ENCODE measurements around the gene HCFC1. TPM values are rescaled to one million over a fixed set of nuclear protein-coding genes. Genes with fewer than 3 reads are reported as not detected.

HCFC1 gene
- total RNA-seq, 1 experiment from 2014 or later: 137 TPM

GRCh38 chrX:153932220-153932915 is 39.2 kb downstream of the HCFC1 start:
- H3K4me1 ChIP-seq (ENCODE audit: insufficient read depth, low read length, poor library complexity, severe bottlenecking): no peaks in the 10 kb centered on the region
- H3K4me3 ChIP-seq (ENCODE audit: low read depth, low read length, poor library complexity, severe bottlenecking): no peak overlapping the region
- no peak for DNase-seq (ENCODE audit: low spot score)
- no peaks in the 10 kb centered on the region for H3K36me3 ChIP-seq (ENCODE audit: insufficient read depth, low read length, poor library complexity, severe bottlenecking)
- no TSS peak for BruUV-seq (replicated peaks)
- POLR2A ChIA-PET (ENCODE audit: low non-redundant PET): no interaction called here
- intact Hi-C loops (cut with micrococcal nuclease; ENCODE audit: unreplicated experiment): no loop called here
- no peaks in the 10 kb centered on the region for H3K9me3 ChIP-seq (ENCODE audit: low read depth, low read length, poor library complexity, severe bottlenecking)
- no peaks in the 10 kb centered on the region for H3K27me3 ChIP-seq (replicated peaks; ENCODE audit: insufficient read depth, low read depth, low read length, poor library complexity)
- CTCF ChIA-PET: interaction anchor here (0.5 kb wide), 1 partner anchor 609 kb away, joined by 3 read pairs; no protein-coding TSS in a partner anchor
- H3K27ac ChIP-seq (ENCODE audit: low read depth, low read length, poor library complexity, severe bottlenecking): no peak overlapping the region
- TF ChIP-seq EZH2 (IDR thresholded peaks at IDR 0.05; ENCODE audit: borderline replicate concordance, low read depth, low read length, poor library complexity, severe bottlenecking): no peak
- TF ChIP-seq, protein P1, sequence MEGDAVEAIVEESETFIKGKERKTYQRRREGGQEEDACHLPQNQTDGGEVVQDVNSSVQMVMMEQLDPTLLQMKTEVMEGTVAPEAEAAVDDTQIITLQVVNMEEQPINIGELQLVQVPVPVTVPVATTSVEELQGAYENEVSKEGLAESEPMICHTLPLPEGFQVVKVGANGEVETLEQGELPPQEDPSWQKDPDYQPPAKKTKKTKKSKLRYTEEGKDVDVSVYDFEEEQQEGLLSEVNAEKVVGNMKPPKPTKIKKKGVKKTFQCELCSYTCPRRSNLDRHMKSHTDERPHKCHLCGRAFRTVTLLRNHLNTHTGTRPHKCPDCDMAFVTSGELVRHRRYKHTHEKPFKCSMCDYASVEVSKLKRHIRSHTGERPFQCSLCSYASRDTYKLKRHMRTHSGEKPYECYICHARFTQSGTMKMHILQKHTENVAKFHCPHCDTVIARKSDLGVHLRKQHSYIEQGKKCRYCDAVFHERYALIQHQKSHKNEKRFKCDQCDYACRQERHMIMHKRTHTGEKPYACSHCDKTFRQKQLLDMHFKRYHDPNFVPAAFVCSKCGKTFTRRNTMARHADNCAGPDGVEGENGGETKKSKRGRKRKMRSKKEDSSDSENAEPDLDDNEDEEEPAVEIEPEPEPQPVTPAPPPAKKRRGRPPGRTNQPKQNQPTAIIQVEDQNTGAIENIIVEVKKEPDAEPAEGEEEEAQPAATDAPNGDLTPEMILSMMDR (conservative IDR thresholded peaks at IDR 0.05; ENCODE audit: low read depth, low read length): no peak

DNA sequence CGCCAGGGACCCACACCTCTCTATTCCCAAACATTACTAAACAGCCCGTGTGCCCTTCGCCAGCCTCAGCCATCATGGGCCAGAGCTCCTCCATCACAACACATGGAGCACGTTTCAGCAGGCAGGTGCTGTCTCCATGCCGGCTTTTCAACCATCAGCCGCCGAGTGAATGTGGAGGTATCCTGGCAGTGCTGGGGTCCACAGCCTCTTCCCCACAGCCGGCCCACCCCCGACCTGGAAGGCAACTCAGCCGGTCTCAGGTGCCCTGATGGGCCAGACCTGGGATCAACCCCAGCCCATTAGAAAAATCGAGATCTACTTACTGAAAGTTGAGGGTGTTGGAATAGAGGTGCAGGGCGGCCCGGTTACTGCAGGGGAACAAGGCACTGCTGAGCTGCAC is 39.9 kb downstream of the HCFC1 start:
- no peaks in the 10 kb centered on the region for H3K27me3 ChIP-seq (replicated peaks; ENCODE audit: insufficient read depth, low read depth, low read length, poor library complexity)
- no peak for DNase-seq (ENCODE audit: low spot score)
- TF ChIP-seq, protein P1 (conservative IDR thresholded peaks at IDR 0.05; ENCODE audit: low read depth, low read length): no peak
- no peak for TF ChIP-seq EZH2 (IDR thresholded peaks at IDR 0.05; ENCODE audit: borderline replicate concordance, low read depth, low read length, poor library complexity, severe bottlenecking)
- no peaks in the 10 kb centered on the region for H3K36me3 ChIP-seq (ENCODE audit: insufficient read depth, low read length, poor library complexity, severe bottlenecking)
- H3K9me3 ChIP-seq (ENCODE audit: low read depth, low read length, poor library complexity, severe bottlenecking): no peaks in the 10 kb centered on the region
- no peak overlapping the region for H3K4me3 ChIP-seq (ENCODE audit: low read depth, low read length, poor library complexity, severe bottlenecking)
- no peaks in the 10 kb centered on the region for H3K4me1 ChIP-seq (ENCODE audit: insufficient read depth, low read length, poor library complexity, severe bottlenecking)
- BruUV-seq (replicated peaks): no TSS peak
- ChIA-PET CTCF (interaction anchor here (0.5 kb wide), 1 partner anchor 610 kb away, joined by 3 read pairs; no protein-coding TSS in a partner anchor), POLR2A (ENCODE audit: low non-redundant PET) (no interaction called here)
- intact Hi-C loops (cut with micrococcal nuclease; ENCODE audit: unreplicated experiment): no loop called here
- H3K27ac ChIP-seq (ENCODE audit: low read depth, low read length, poor library complexity, severe bottlenecking): no peak overlapping the region

- Histone ChIP-seq H3K27ac (ENCODE audit: low read depth, low read length, poor library complexity, severe bottlenecking) (no peak overlapping the region), H3K4me1 (ENCODE audit: insufficient read depth, low read length, poor library complexity, severe bottlenecking) (peaks cover 5% of the 10 kb centered on the region), H3K27me3 (replicated peaks; ENCODE audit: insufficient read depth, low read depth, low read length, poor library complexity) (no peaks in the 10 kb centered on the region), H3K9me3 (ENCODE audit: low read depth, low read length, poor library complexity, severe bottlenecking) (no peaks in the 10 kb centered on the region), H3K36me3 (ENCODE audit: insufficient read depth, low read length, poor library complexity, severe bottlenecking) (no peaks in the 10 kb centered on the region), H3K4me3 (ENCODE audit: low read depth, low read length, poor library complexity, severe bottlenecking) (no peak overlapping the region)
- TF ChIP-seq, protein P1 (conservative IDR thresholded peaks at IDR 0.05; ENCODE audit: low read depth, low read length): no peak
- no peak for TF ChIP-seq EZH2 (IDR thresholded peaks at IDR 0.05; ENCODE audit: borderline replicate concordance, low read depth, low read length, poor library complexity, severe bottlenecking)
- CTCF ChIA-PET: no interaction called here
- POLR2A ChIA-PET (ENCODE audit: low non-redundant PET): no interaction called here
- no peak for DNase-seq (ENCODE audit: low spot score)
- intact Hi-C loops (cut with micrococcal nuclease; ENCODE audit: unreplicated experiment): no loop called here
- no TSS peak for BruUV-seq (replicated peaks)
Measured at GRCh38 chrX:153931151-153931550, 40.5 kb downstream of the HCFC1 start.
